Dedifferentiated amniotic fluid mesenchymal stem cell (primary cell): Measurements from ENCODE around the gene HNRNPLL.
"Not testable (repeated sequence)": the region's sequence is repeated elsewhere in the genome, so short reads cannot be mapped to it uniquely, and the experiment has no call there.

Experiments
- DNase-seq: peaks from one replicate; pipeline ENCODE4 v3.0.0-alpha.2; 2016; ENCODE audit errors: extremely low spot score

HNRNPLL gene

GRCh38 chr2:38552259-38552658 is 50.5 kb downstream of the HNRNPLL start:
- DNase-seq, result no peak

- no peak for DNase-seq
Measured at GRCh38 chr2:38551746-38552145, 51.0 kb downstream of the HNRNPLL start.

- no peak for DNase-seq
Measured at GRCh38 chr2:38551171-38551570, 51.6 kb downstream of the HNRNPLL start.

GRCh38 chr2:38549851-38550250 is 52.9 kb downstream of the HNRNPLL start:
- DNase-seq, result no peak

GRCh38 chr2:38549071-38549704 is 53.5 kb downstream of the HNRNPLL start:
- no peak for DNase-seq

GRCh38 chr2:38547791-38548190 is 54.9 kb downstream of the HNRNPLL start:
- no peak for DNase-seq

GRCh38 chr2:38546585-38546984 is 56.1 kb downstream of the HNRNPLL start:
- no peak for DNase-seq

- DNase-seq, result no peak
Measured at GRCh38 chr2:38546064-38546463, 56.7 kb downstream of the HNRNPLL start.

GRCh38 chr2:38542248-38542631 is 60.5 kb downstream of the HNRNPLL start:
- DNase-seq, result not testable (repeated sequence)

- DNase-seq, result no peak
Measured at GRCh38 chr2:38540580-38541286, 62.0 kb downstream of the HNRNPLL start.

GRCh38 chr2:38539086-38539485 is 63.6 kb downstream of the HNRNPLL start:
- no peak for DNase-seq

- no peak for DNase-seq
Measured at GRCh38 chr2:38537937-38538525, 64.7 kb downstream of the HNRNPLL start.

GRCh38 chr2:38537296-38537695 is 65.4 kb downstream of the HNRNPLL start:
- DNase-seq, result not testable (repeated sequence)

- peak; percentile 41 for DNase-seq
Measured at GRCh38 chr2:38535744-38536506, 66.8 kb downstream of the HNRNPLL start.

- DNase-seq, result no peak
Measured at GRCh38 chr2:38535404-38535743, 67.4 kb downstream of the HNRNPLL start.

GRCh38 chr2:38534746-38535403 is 67.9 kb downstream of the HNRNPLL start:
- no peak for DNase-seq

GRCh38 chr2:38533757-38534545 is 68.8 kb downstream of the HNRNPLL start:
- DNase-seq, result no peak

- DNase-seq, result no peak
Measured at GRCh38 chr2:38533180-38533579, 69.5 kb downstream of the HNRNPLL start.

- DNase-seq, result no peak
Measured at GRCh38 chr2:38532366-38532765, 70.4 kb downstream of the HNRNPLL start.

- no peak for DNase-seq
Measured at GRCh38 chr2:38529208-38529607, 73.5 kb downstream of the HNRNPLL start.

- no peak for DNase-seq
Measured at GRCh38 chr2:38528534-38528933, 74.2 kb downstream of the HNRNPLL start.
